Urinary bladder (tissue), 4 donors: Measurements from ENCODE around the gene PIEZO1. TPM values are rescaled to one million over a fixed set of nuclear protein-coding genes. Genes with fewer than 3 reads are reported as not detected.
"Not testable (repeated sequence)": the region's sequence is repeated elsewhere in the genome, so short reads cannot be mapped to it uniquely, and the experiment has no call there.

ENCODE experiments used
- DNase-seq: peaks from one replicate; pipeline ENCODE4 v3.0.0-alpha.2; 2015; ENCODE audit errors: extremely low spot score
- H3K27ac ChIP-seq: one replicate; pipeline ENCODE4 v1.5.1; 2013; ENCODE audit warnings: low read depth, mild to moderate bottlenecking, moderate library complexity
- H3K36me3 ChIP-seq: one replicate; pipeline ENCODE4 v1.6.1; 2013; ENCODE audit warnings: mild to moderate bottlenecking, moderate library complexity; ENCODE audit not compliant: insufficient read depth
- H3K4me1 ChIP-seq: one replicate; pipeline ENCODE4 v1.6.1; 2013; ENCODE audit warnings: mild to moderate bottlenecking, moderate library complexity; ENCODE audit not compliant: insufficient read depth
- H3K4me3 ChIP-seq: one replicate; pipeline ENCODE4 v1.5.1; 2013; ENCODE audit warnings: low read depth, low read length
- WGBS: extraction: QIAGEN DNeasy Blood & Tissue Kit; methylation state at CpG from one replicate; pipeline ENCODE4 v1.1.7; 2013; 5-methylcytosine and 5-hydroxymethylcytosine counted together
- polyA plus RNA-seq: library from polyadenylated mRNA; stranded (reverse); fragments of 200-250 nt; gene quantifications from one replicate; pipeline ENCODE4 v1.2.3, GENCODE V29; 2013
- total RNA-seq: library from RNA; depleted of rRNA; stranded (reverse); fragments of >200 nt; gene quantifications from one replicate; pipeline ENCODE4 v1.2.3, GENCODE V29; 2014
- donor health status: healthy with polysubstance abuse.
- donor health status: healthy.

Gene PIEZO1
- total and polyA plus RNA-seq, 2 donors, result 62.0 to 205 TPM

- DNase-seq, result no peak
- H3K27ac ChIP-seq, result no peak overlapping the region
- 71% methylated on average over 7 of the region's 7 CpGs for WGBS
- no peak overlapping the region for H3K4me3 ChIP-seq
- H3K4me1 ChIP-seq, result no peaks in the 10 kb centered on the region
- no peaks in the 10 kb centered on the region for H3K36me3 ChIP-seq
These were observed 6.8 kb downstream of the PIEZO1 start for GRCh38 chr16:88778271-88778525.

- WGBS, result 84% methylated on average over 34 of the region's 34 CpGs
- Histone ChIP-seq H3K4me3 (no peak overlapping the region), H3K27ac (no peak overlapping the region), H3K4me1 (no peaks in the 10 kb centered on the region), H3K36me3 (no peaks in the 10 kb centered on the region)
- no peak for DNase-seq
These were observed 7.3 kb downstream of the PIEZO1 start for GRCh38 chr16:88777471-88778270.

DNA sequence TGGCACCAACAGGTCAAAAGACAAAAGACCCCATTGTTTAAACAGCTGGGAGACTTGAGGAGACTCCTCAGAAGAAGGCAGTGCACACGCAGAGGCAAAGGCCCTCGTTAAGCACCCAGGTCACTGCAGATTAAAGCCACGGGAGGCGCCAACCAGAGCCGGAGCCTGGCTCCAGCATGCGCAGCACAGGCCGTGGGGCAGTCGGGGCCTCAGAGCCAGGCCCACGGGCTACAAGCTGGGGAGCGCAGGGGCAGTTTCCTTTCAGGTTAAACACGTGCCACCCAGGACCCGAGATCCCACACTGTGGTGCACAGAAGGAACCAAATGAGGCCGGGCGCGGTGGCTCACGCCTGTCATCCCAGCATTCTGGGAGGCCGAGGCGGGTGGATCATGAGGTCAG is 9.2 kb downstream of the PIEZO1 start:
- no peak overlapping the region for H3K4me3 ChIP-seq
- WGBS, result 93% methylated on average over 18 of the region's 18 CpGs
- no peak overlapping the region for H3K27ac ChIP-seq
- peaks cover 5% of the 10 kb centered on the region for H3K4me1 ChIP-seq
- H3K36me3 ChIP-seq, result no peaks in the 10 kb centered on the region
- no peak for DNase-seq

DNA sequence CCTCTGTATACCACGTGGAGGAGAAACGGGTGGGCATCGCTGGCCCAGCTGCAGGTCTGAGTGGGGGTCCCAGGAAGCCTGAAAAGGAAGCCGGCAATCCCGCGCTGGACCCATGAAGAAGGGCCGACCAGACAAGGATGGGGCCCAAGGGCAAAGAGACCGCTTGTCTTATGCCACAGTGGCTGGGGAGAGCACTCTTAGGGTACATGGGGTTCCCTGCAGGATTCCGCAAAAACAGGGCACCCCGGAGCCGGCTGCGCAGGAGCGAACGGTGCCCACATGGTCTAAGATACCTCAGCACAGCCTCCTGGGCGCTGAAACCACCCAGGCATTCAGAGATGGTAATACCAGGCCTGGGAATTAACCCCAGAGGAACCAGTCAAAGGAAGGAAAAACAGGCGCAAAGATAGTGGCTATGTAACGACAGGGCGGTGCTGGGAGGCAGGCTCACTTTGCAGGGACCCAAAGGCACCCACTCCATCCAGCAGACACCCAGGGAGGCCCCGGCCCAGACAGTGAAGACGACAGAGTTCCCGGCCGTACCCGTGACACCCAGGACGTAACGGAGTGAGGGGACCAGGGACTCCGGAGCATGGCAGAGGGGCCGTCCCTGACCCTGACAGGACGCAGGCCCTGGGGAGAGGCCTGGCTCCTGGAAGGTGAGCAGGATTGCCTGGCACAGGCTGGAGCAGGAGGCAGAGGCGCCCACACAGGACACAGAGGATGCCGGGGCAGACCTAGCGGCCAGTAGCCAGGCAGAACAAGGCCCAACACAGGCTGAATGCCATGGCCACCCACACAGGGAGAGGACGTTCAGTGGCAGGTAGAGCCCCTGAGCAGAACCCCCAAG is 10.3 kb downstream of the PIEZO1 start:
- WGBS, result 92% methylated on average over 32 of the region's 32 CpGs
- DNase-seq, result no peak
- Histone ChIP-seq H3K4me1 (peaks cover 8% of the 10 kb centered on the region), H3K4me3 (no peak overlapping the region), H3K36me3 (no peaks in the 10 kb centered on the region), H3K27ac (no peak overlapping the region)

DNA sequence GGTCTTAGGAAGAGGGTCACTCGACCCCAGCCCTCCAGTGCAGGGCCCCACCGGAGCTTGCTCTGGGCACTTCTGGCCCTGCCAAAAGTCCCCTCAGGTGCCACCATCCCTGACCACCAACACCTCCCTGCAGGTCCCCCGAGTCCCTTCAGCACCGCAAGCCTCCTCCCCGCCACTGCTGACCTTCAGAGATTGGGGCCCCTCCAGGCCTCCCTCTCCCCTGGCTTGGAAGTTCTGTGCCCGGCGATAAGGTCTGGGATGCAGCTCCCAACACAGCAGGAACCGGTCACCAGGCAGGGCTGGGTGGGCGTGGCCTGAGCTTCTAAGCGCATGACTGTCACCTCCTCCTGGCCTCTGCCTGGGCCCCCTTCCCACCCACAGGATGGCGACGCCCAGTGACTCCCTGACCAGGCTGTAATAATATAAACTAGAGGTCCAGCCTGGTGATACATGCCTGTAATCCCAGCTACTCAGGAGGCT is 11.2 kb downstream of the PIEZO1 start:
- Histone ChIP-seq H3K27ac (no peak overlapping the region), H3K4me3 (no peak overlapping the region), H3K36me3 (no peaks in the 10 kb centered on the region), H3K4me1 (peaks cover 8% of the 10 kb centered on the region)
- no peak for DNase-seq
- 45% methylated on average over 12 of the region's 12 CpGs for WGBS

GRCh38 chr16:88772871-88773811 is 11.9 kb downstream of the PIEZO1 start:
- H3K4me3 ChIP-seq, result no peak overlapping the region
- no peaks in the 10 kb centered on the region for H3K36me3 ChIP-seq
- WGBS, result 28% methylated on average over 29 of the region's 29 CpGs
- peak overlapping the region; percentile 41 for H3K27ac ChIP-seq
- peaks cover 8% of the 10 kb centered on the region for H3K4me1 ChIP-seq
- DNase-seq, result no peak

DNA sequence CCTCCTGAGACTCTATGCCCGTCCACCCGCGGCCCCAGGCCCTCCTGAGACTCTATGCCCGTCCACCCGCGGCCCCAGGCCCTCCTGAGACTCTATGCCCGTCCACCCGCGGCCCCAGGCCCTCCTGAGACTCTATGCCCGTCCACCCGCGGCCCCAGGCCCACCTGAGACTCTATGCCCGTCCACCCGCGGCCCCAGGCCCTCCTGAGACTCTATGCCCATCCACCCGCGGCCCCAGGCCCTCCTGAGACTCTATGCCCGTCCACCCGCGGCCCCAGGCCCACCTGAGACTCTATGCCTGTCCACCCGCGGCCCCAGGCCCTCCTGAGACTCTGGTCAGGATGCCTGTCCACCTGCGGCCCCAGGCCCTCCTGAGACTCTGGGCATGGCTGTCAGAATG is 13.2 kb downstream of the PIEZO1 start:
- DNase-seq, H3K4me1 ChIP-seq, H3K27ac ChIP-seq, H3K4me3 ChIP-seq, H3K36me3 ChIP-seq: not testable (repeated sequence)
- 96% methylated on average over 18 of the region's 23 CpGs for WGBS

DNA sequence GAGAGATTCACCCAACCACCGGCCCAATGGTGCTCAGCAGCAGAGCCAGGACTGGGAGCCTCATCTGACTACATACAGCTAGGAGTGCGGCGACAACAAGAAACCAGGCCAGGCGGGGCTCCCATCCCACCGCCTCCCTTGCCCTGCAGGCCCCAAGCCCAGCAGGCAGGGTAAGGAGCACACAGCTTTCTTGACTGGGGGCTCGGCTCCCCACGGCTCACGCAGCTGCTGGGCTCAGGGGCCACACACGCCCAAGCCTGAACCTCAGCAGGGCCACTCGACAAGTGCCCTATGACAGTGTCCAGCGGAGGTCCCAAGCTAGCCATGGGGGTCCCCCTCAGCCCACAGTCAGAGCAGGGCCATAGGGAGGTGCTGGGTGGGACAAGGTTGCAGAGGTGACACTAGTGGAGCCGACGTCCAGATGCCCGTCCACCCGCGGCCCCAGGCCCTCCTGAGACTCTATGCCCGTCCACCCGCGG is 13.7 kb downstream of the PIEZO1 start:
- 71% methylated on average over 19 of the region's 19 CpGs for WGBS
- H3K27ac ChIP-seq, result peak overlapping the region; percentile 49
- no peak overlapping the region for H3K4me3 ChIP-seq
- H3K4me1 ChIP-seq, result peaks cover 8% of the 10 kb centered on the region
- no peaks in the 10 kb centered on the region for H3K36me3 ChIP-seq
- no peak for DNase-seq

DNA sequence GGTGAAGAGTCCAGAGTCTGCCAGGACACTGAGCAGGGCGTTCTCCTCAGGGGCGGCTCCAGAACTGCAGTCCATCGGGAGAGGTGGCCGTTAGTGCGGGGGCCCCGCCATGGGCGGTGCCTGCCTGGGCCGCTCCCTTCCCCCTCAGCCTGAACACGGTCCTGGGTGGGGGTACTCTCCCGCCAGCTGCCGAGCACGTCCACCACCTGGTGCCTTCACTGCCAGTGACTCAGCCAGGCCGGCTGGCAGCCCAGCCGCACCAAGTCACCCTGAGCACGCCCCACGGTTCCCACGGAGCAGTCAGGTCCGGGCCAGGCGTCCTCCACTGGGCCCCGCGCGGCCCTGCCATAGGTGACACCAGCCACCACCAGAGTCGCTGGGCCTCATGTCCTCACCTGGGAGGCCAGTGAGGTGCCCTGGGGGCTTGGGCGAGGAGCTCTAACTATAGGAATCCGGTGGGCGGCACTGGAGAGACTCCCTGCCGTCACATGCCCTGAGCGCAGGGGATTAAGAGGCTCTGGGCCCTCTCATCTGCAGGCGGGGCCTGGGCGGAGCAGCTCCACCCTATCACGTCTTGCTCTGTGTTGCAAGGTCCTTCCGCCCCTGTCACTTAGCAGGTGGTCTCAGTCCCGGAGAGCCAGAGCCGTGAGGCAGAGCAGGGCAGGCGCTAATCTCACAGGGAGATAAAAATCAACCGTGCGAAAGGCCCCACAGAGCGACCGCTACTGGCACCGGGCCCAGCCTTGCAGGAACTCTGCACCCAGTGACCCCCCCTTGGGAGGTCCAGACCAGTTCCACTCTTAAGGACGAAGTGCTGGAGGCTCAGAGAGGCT is 14.3 kb downstream of the PIEZO1 start:
- WGBS, result 13% methylated on average over 41 of the region's 41 CpGs
- peak overlapping the region; percentile 49 for H3K27ac ChIP-seq
- no peak overlapping the region for H3K4me3 ChIP-seq
- H3K4me1 ChIP-seq, result peaks cover 8% of the 10 kb centered on the region
- no peaks in the 10 kb centered on the region for H3K36me3 ChIP-seq
- DNase-seq, result no peak

- peaks cover 8% of the 10 kb centered on the region for H3K4me1 ChIP-seq
- no peak overlapping the region for H3K4me3 ChIP-seq
- no peak for DNase-seq
- WGBS, result 50% methylated on average over 30 of the region's 30 CpGs
- H3K27ac ChIP-seq, result peak overlapping the region; percentile 26
- H3K36me3 ChIP-seq, result no peaks in the 10 kb centered on the region
These were observed 15.2 kb downstream of the PIEZO1 start for GRCh38 chr16:88769617-88770460.

DNA sequence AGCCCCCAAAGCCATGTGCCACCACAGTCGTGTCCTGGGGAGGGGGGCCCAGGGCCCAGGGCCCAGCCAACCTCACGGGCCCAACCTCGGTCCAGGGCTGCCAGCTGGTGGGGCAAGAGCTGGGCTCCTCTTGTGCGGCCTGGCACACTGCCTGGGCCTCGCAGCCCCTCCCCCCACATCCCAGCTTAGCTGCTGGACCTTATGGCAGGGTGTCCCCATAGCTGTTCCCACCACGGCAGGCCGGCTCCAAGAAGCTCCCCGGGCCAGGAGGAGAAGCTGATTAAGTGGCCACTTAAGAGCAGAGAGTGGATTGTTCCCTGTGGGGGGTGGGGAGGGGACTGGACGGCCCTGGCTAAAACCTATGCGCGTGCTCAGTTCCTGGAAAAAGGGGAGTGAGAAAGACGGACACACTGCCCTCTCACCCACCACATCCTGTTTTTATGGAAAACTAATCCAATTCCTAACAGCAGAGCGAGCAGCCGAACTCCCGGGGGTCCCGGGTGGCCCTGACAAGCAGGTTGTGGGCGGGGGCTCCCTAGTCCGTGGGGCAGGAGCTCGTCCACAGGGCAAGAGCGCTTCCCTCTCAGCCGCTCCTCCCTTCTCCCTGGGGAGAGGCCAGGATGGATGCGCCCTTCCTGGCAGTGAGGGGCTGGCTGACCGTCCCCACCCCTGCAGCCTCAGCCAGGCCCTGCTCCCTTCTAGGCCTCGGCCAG is 16.8 kb downstream of the PIEZO1 start:
- H3K4me3 ChIP-seq, result no peak overlapping the region
- no peaks in the 10 kb centered on the region for H3K36me3 ChIP-seq
- WGBS, result 25% methylated on average over 24 of the region's 24 CpGs
- no peak for DNase-seq
- H3K27ac ChIP-seq, result peak overlapping the region; percentile 28
- H3K4me1 ChIP-seq, result peaks cover 8% of the 10 kb centered on the region
